Heart left ventricle (tissue), 16 donors: ENCODE measurements around the gene CD22. TPM values are rescaled to one million over a fixed set of nuclear protein-coding genes. Genes with fewer than 3 reads are reported as not detected.

Experiments used
- ATAC-seq, 4 donors: fragments of 200-7000 bp; cut with Tn5 transposase; one replicate each; pipeline ENCODE4 v1.9.1; 2020 to 2022; ENCODE audit warnings: moderate library complexity in 4 of 4, mild to moderate bottlenecking in 3 of 4, moderate number of reproducible peaks in 1 of 4
- DNase-seq, 5 donors: peaks; one replicate each; pipeline ENCODE4 v3.0.0-alpha.2; 2020
- H3K27ac ChIP-seq, 12 donors: fragments of 200-600 bp; sonication (generic) in 4 of 12; one replicate each; pipeline versions ENCODE4 v1.5.0 to v1.8.0; 2016 to 2022; ENCODE audit warnings: mild to moderate bottlenecking in 2 of 12
- H3K27me3 ChIP-seq, 9 donors: fragments of 200-600 bp; sonication (generic) in 2 of 9; one replicate each; pipeline versions ENCODE4 v1.5.1 to v1.8.0; 2016 to 2022; ENCODE audit warnings: mild to moderate bottlenecking in 3 of 9
- H3K36me3 ChIP-seq, 9 donors: fragments of 200-600 bp; sonication (generic) in 2 of 9; one replicate each; pipeline versions ENCODE4 v1.5.0 to v1.8.0; 2018 to 2022; ENCODE audit warnings: mild to moderate bottlenecking in 2 of 9
- H3K4me1 ChIP-seq, 12 donors: fragments of 200-600 bp; sonication (generic) in 4 of 12; one replicate each; pipeline versions ENCODE4 v1.5.0 to v1.8.0; 2016 to 2022; ENCODE audit warnings: mild to moderate bottlenecking in 3 of 12
- H3K4me3 ChIP-seq, 12 donors: fragments of 200-600 bp; sonication (generic) in 4 of 12; one replicate each; pipeline versions ENCODE4 v1.5.0 to v1.8.0; 2017 to 2022; ENCODE audit warnings: mild to moderate bottlenecking in 9 of 12, moderate library complexity in 4 of 12
- H3K9me3 ChIP-seq, 12 donors: fragments of 200-600 bp; sonication (generic) in 4 of 12; one replicate each; pipeline versions ENCODE4 v1.5.0 to v1.8.0; 2016 to 2022; ENCODE audit warnings: mild to moderate bottlenecking in 1 of 12
- CTCF ChIP-seq, 12 donors: fragments of 200-600 bp; sonication (generic) in 4 of 12; IDR thresholded peaks; one replicate each; pipeline versions ENCODE4 v1.5.0 to v1.8.0; 2018 to 2022; ENCODE audit warnings: antibody characterized with exemption in 12 of 12, mild to moderate bottlenecking in 5 of 12
- POLR2A ChIP-seq, 2 donors: fragments of 450-650 bp; IDR thresholded peaks; one replicate each; pipeline ENCODE4 v1.6.1; 2017; ENCODE audit warnings: antibody characterized with exemption in 2 of 2, mild to moderate bottlenecking in 2 of 2, moderate library complexity in 2 of 2
- WGBS, 4 donors: extraction: QIAGEN DNeasy Blood & Tissue Kit in 2 of 4; methylation state at CpG; one replicate each; pipeline versions ENCODE4 v1.1.5 to v1.1.7; 2013 to 2018; 5-methylcytosine and 5-hydroxymethylcytosine counted together
- intact Hi-C, 10 donors: fragments of 100-400 bp; cut with DNase I; formaldehyde crosslinking; loops; one replicate each; pipeline versions ENCODE4 v1.11.1 to v1.14.2; 2022
- polyA plus RNA-seq, 2 donors: library from polyadenylated mRNA; stranded (reverse); fragments of 200-250 nt; gene quantifications; one replicate each; pipeline ENCODE4 v1.2.3, GENCODE V29; 2013
- total RNA-seq, 9 donors: library from RNA; depleted of rRNA in 2 of 9; stranded (reverse); fragments of >200 nt in 2 of 9; fragmentation: NEBNext Ultra II Directional in 3 of 9; extraction: Animal tissue kit (Norgen Biotek cat#: 25700) in 3 of 9; gene quantifications; one replicate each; pipeline versions ENCODE4 v1.1.0 to v1.2.4, GENCODE V29; 2016 to 2023
- donor health status: ischemic (EF 13 %, LVEDD 7.1; RV severe dilation, severe dysfunction).
- donor health status: healthy with polysubstance abuse.
- donor health status: DM: no; HTN: yes; CAD: no.
- donor health status: DM: no; HTN: no; CAD: no.
- donor health status: ischemic (EF 25% LVEDD 6.9; RV normal size, moderate dysfunction).
- donor health status: ischemic (EF 25% LVEDD 5.7; RV mildly dilated, moderate dysfunction).
- donor health status: healthy.
- donor health status: DM: yes; HTN: yes; CAD: no.
- donor health status: ischemic (EF 35%, LVEDD 5.7; RV mildly dilated, moderate dysfunction).
- donor health status: nonischemic (EF 11% LVEDD 7.7; RV severe dilation, severe dysfunction).
- donor health status: DM: yes; HTN: yes; CAD: no.
- donor health status: PGD.
- donor health status: ischemic (EF 29% LVEDD 5.4; RV normal size, mild dysfunction).
- donor health status: nonischemic (EF 23%, LVEDD 6.1; RV moderate dilation, normal function).

The CD22 gene
- total and polyA plus RNA-seq, 11 donors: 0.11 to 3.3 (median 1.0) TPM; not detected in 2

GRCh38 chr19:35363711-35364425 is 34.9 kb downstream of the CD22 start:
- no peaks in the 10 kb centered on the region for H3K36me3 ChIP-seq
- ATAC-seq (no peak), DNase-seq (no peak)
- H3K27ac ChIP-seq: no peak overlapping the region
- peaks cover 0 to 4% (median 0%) of the 10 kb centered on the region in 9 donors for H3K27me3 ChIP-seq
- WGBS, 4 donors: 87 to 91% (median 90%) methylated on average over 18 to 19 of the region's 19 CpGs
- TF ChIP-seq POLR2A (IDR thresholded peaks at IDR 0.05): no peak
- TF ChIP-seq CTCF (IDR thresholded peaks at IDR 0.05): no peak
- intact Hi-C loops: no loop called here
- H3K4me3 ChIP-seq: no peak overlapping the region
- H3K9me3 ChIP-seq: no peaks in the 10 kb centered on the region
- no peaks in the 10 kb centered on the region for H3K4me1 ChIP-seq

DNA sequence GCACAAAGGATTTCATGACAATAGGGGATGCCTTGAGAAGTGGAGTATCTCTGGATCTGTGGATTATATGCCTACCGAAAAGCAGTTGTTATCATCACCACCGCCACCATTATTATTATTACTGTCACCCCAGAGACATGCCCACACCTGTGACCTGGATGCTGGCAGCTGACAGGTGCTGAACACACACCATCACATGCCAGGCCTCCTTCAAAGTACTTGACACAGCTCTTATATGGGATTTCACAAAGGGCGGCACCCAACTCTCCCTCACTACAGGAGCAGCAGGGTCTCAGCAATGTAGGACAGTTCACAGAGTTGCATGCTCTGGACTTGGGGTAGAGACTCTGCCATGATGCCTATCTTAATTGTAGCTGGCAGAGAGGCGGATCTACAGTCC is 36.3 kb downstream of the CD22 start:
- 91 to 98% (median 93%) methylated on average over 4 of the region's 4 CpGs for WGBS, 4 donors
- intact Hi-C loops: no loop called here
- TF ChIP-seq CTCF (IDR thresholded peaks at IDR 0.05) (no peak), POLR2A (IDR thresholded peaks at IDR 0.05) (no peak)
- Histone ChIP-seq H3K27me3 (peaks cover 0 to 4% (median 0%) of the 10 kb centered on the region in 9 donors), H3K4me1 (no peaks in the 10 kb centered on the region), H3K9me3 (peaks cover 0 to 4% (median 0%) of the 10 kb centered on the region in 12 donors), H3K36me3 (no peaks in the 10 kb centered on the region), H3K27ac (no peak overlapping the region), H3K4me3 (no peak overlapping the region)
- DNase-seq: no peak
- ATAC-seq: no peak

DNA sequence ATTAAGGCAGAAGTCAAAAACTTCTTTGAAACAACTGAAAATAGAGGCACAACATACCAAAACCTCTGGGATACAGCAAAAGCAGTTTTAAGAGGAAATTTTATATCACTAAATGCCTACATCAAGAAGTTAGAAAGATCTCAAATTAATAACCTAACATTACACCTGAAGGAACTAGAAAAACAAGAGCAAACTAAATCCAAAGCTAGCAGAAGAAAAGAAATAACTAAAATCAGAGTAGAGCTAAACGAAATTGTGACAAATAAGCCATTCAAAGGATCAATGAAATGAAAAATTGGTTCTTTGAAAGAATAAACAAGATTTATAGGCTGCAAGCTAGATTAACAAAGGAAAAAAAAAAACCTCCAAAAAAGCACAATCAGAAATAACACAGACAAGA is 39.4 kb downstream of the CD22 start:
- TF ChIP-seq CTCF (IDR thresholded peaks at IDR 0.05): no peak

GRCh38 chr19:35369522-35369921 is 40.5 kb downstream of the CD22 start:
- Histone ChIP-seq H3K4me1 (no peaks in the 10 kb centered on the region), H3K4me3 (no peak overlapping the region), H3K36me3 (no peaks in the 10 kb centered on the region), H3K9me3 (peaks cover 0 to 4% (median 0%) of the 10 kb centered on the region in 12 donors), H3K27ac (no peak overlapping the region), H3K27me3 (peaks cover 0 to 4% (median 0%) of the 10 kb centered on the region in 9 donors)
- ATAC-seq (no peak), DNase-seq (no peak)
- intact Hi-C loops: no loop called here
- TF ChIP-seq POLR2A (IDR thresholded peaks at IDR 0.05): no peak
- TF ChIP-seq CTCF (IDR thresholded peaks at IDR 0.05): no peak

More for the DNA sequence above, 39.4 kb downstream of the CD22 start:
- WGBS, 4 donors: 67 to 86% (median 74%) methylated on average over 1 of the region's 1 CpG
- ATAC-seq (no peak), DNase-seq (no peak)
- no peaks in the 10 kb centered on the region for H3K4me1 ChIP-seq
- H3K27me3 ChIP-seq: peaks cover 0 to 4% (median 0%) of the 10 kb centered on the region in 9 donors
- H3K9me3 ChIP-seq: peaks cover 0 to 4% (median 0%) of the 10 kb centered on the region in 12 donors
- no peak overlapping the region for H3K4me3 ChIP-seq
- intact Hi-C loops: no loop called here
- no peak overlapping the region for H3K27ac ChIP-seq
- H3K36me3 ChIP-seq: no peaks in the 10 kb centered on the region
